SK-N-SH treated with all-trans-retinoic acid at 6 μM for 48 hours (cell line): Measurements from ENCODE around the gene BZW2.

ENCODE experiments used
- ATAC-seq: fragments of 200-7000 bp; cut with Tn5 transposase; 3 replicates; pipeline ENCODE4 v1.9.1; 2020; ENCODE audit warnings: mild to moderate bottlenecking, moderate library complexity
- CSDC2 ChIP-seq: fragments of 250-450 bp; sonication (Bioruptor Pico); IDR thresholded peaks from 2 replicates; pipeline ENCODE4 v1.5.0; 2020; ENCODE audit warnings: mild to moderate bottlenecking, moderate library complexity
- CSRNP3 ChIP-seq: fragments of 250-450 bp; sonication (Bioruptor Pico); IDR thresholded peaks from 2 replicates; pipeline ENCODE4 v1.5.1; 2021; ENCODE audit warnings: mild to moderate bottlenecking, moderate library complexity
- GLIS3 ChIP-seq: fragments of 250-450 bp; sonication (Bioruptor Pico); IDR thresholded peaks from 2 replicates; pipeline ENCODE4 v1.5.0; 2020; ENCODE audit warnings: mild to moderate bottlenecking, moderate library complexity
- OSR1 ChIP-seq: fragments of 250-450 bp; sonication (Bioruptor Pico); IDR thresholded peaks from 2 replicates; pipeline ENCODE4 v1.8.0; 2022; ENCODE audit warnings: moderate library complexity, mild to moderate bottlenecking, inconsistent platforms
- PPARA ChIP-seq: fragments of 250-450 bp; sonication (Bioruptor Pico); IDR thresholded peaks from 2 replicates; pipeline ENCODE4 v1.5.0; 2020; ENCODE audit warnings: mild to moderate bottlenecking, borderline replicate concordance
- SNAI2 ChIP-seq: fragments of 250-450 bp; sonication (Bioruptor Pico); IDR thresholded peaks from 2 replicates; pipeline ENCODE4 v1.5.0; 2020; ENCODE audit warnings: mild to moderate bottlenecking, moderate library complexity
- TCF4 ChIP-seq: fragments of 250-450 bp; sonication (Bioruptor Pico); IDR thresholded peaks from 2 replicates; pipeline ENCODE4 v1.8.0; 2021; ENCODE audit warnings: mild to moderate bottlenecking, moderate library complexity, borderline replicate concordance
- TOX ChIP-seq: fragments of 250-450 bp; sonication (Bioruptor Pico); IDR thresholded peaks from 2 replicates; pipeline ENCODE4 v1.8.0; 2021; ENCODE audit warnings: mild to moderate bottlenecking, moderate library complexity, borderline replicate concordance
- ZFP3 ChIP-seq: fragments of 250-450 bp; sonication (Bioruptor Pico); IDR thresholded peaks from 2 replicates; pipeline ENCODE4 v1.5.0; 2020; ENCODE audit warnings: mild to moderate bottlenecking, moderate library complexity
- ZFP30 ChIP-seq: fragments of 450-650 bp; formaldehyde crosslinking; IDR thresholded peaks from 2 replicates; pipeline ENCODE4 v1.5.0; 2022; ENCODE audit warnings: mild to moderate bottlenecking, moderate library complexity
- ZNF565 ChIP-seq: fragments of 450-650 bp; formaldehyde crosslinking; conservative IDR thresholded peaks from 2 replicates; pipeline ENCODE4 v1.5.0; 2020; ENCODE audit warnings: low read depth, mild to moderate bottlenecking, moderate library complexity
- ZNF70 ChIP-seq: fragments of 450-650 bp; formaldehyde crosslinking; IDR thresholded peaks from 2 replicates; pipeline ENCODE4 v1.5.0; 2020; ENCODE audit warnings: mild to moderate bottlenecking, moderate library complexity
- ZNF8 ChIP-seq: fragments of 450-650 bp; formaldehyde crosslinking; IDR thresholded peaks from 2 replicates; pipeline ENCODE4 v1.5.0; 2020; ENCODE audit warnings: mild to moderate bottlenecking, moderate library complexity
- TF ChIP-seq, protein P1 (sequence below): fragments of 250-450 bp; sonication (Bioruptor Pico); IDR thresholded peaks from 2 replicates; pipeline ENCODE4 v1.5.1; 2020; ENCODE audit warnings: low read depth, mild to moderate bottlenecking, moderate library complexity
- TF ChIP-seq, protein P2 (sequence below): fragments of 250-450 bp; sonication (Bioruptor Pico); IDR thresholded peaks from 2 replicates; pipeline ENCODE4 v1.8.0; 2021; ENCODE audit warnings: low read depth, mild to moderate bottlenecking, moderate library complexity, borderline replicate concordance
- TF ChIP-seq, protein P3 (sequence below): fragments of 250-450 bp; sonication (Bioruptor Pico); IDR thresholded peaks from 2 replicates; pipeline ENCODE4 v1.5.0; 2020; ENCODE audit warnings: mild to moderate bottlenecking, moderate library complexity

Gene BZW2

GRCh38 chr7:16645593-16646471, at the start of gene BZW2, which contains the start of gene ANKMY2:
BZW2 (plus strand) TSS chr7:16646181; CDS start chr7:16665444, 19,263 bp downstream.
ANKMY2 (minus strand) TSS chr7:16645754; CDS start chr7:16645573, 181 bp downstream.
- ATAC-seq = peak; percentile 93
- TF ChIP-seq TOX (CRISPR knock-in tag) (no peak), ZNF565 (CRISPR knock-in tag) (no peak), GLIS3 (CRISPR knock-in tag) (no peak), SNAI2 (CRISPR knock-in tag) (no peak), ZNF70 (CRISPR knock-in tag) (no peak), CSRNP3 (CRISPR knock-in tag) (no peak), OSR1 (CRISPR knock-in tag) (no peak), CSDC2 (no peak), ZNF8 (no peak), ZFP3 (0 out of 2 replicates have a peak, but pooled peaks have one; percentile 54)
- TF ChIP-seq, protein P1, sequence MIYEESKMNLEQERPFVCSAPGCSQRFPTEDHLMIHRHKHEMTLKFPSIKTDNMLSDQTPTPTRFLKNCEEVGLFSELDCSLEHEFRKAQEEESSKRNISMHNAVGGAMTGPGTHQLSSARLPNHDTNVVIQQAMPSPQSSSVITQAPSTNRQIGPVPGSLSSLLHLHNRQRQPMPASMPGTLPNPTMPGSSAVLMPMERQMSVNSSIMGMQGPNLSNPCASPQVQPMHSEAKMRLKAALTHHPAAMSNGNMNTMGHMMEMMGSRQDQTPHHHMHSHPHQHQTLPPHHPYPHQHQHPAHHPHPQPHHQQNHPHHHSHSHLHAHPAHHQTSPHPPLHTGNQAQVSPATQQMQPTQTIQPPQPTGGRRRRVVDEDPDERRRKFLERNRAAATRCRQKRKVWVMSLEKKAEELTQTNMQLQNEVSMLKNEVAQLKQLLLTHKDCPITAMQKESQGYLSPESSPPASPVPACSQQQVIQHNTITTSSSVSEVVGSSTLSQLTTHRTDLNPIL (CRISPR knock-in tag) = no peak
- TF ChIP-seq, protein P2, sequence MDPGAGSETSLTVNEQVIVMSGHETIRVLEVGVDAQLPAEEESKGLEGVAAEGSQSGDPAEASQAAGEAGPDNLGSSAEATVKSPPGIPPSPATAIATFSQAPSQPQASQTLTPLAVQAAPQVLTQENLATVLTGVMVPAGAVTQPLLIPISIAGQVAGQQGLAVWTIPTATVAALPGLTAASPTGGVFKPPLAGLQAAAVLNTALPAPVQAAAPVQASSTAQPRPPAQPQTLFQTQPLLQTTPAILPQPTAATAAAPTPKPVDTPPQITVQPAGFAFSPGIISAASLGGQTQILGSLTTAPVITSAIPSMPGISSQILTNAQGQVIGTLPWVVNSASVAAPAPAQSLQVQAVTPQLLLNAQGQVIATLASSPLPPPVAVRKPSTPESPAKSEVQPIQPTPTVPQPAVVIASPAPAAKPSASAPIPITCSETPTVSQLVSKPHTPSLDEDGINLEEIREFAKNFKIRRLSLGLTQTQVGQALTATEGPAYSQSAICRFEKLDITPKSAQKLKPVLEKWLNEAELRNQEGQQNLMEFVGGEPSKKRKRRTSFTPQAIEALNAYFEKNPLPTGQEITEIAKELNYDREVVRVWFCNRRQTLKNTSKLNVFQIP (CRISPR knock-in tag) = no peak
- TF ChIP-seq, protein P3, sequence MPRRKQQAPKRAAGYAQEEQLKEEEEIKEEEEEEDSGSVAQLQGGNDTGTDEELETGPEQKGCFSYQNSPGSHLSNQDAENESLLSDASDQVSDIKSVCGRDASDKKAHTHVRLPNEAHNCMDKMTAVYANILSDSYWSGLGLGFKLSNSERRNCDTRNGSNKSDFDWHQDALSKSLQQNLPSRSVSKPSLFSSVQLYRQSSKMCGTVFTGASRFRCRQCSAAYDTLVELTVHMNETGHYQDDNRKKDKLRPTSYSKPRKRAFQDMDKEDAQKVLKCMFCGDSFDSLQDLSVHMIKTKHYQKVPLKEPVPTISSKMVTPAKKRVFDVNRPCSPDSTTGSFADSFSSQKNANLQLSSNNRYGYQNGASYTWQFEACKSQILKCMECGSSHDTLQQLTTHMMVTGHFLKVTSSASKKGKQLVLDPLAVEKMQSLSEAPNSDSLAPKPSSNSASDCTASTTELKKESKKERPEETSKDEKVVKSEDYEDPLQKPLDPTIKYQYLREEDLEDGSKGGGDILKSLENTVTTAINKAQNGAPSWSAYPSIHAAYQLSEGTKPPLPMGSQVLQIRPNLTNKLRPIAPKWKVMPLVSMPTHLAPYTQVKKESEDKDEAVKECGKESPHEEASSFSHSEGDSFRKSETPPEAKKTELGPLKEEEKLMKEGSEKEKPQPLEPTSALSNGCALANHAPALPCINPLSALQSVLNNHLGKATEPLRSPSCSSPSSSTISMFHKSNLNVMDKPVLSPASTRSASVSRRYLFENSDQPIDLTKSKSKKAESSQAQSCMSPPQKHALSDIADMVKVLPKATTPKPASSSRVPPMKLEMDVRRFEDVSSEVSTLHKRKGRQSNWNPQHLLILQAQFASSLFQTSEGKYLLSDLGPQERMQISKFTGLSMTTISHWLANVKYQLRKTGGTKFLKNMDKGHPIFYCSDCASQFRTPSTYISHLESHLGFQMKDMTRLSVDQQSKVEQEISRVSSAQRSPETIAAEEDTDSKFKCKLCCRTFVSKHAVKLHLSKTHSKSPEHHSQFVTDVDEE (CRISPR knock-in tag) = 0 out of 2 replicates have a peak, but pooled peaks have one; percentile 62

- TF ChIP-seq SNAI2 (CRISPR knock-in tag) (no peak), ZNF565 (CRISPR knock-in tag) (no peak), CSDC2 (no peak), PPARA (no peak), CSRNP3 (CRISPR knock-in tag) (no peak), TCF4 (CRISPR knock-in tag) (no peak)
- no peak for ATAC-seq
Measured at GRCh38 chr7:16598015-16598414, 48.0 kb upstream of the BZW2 start.

DNA sequence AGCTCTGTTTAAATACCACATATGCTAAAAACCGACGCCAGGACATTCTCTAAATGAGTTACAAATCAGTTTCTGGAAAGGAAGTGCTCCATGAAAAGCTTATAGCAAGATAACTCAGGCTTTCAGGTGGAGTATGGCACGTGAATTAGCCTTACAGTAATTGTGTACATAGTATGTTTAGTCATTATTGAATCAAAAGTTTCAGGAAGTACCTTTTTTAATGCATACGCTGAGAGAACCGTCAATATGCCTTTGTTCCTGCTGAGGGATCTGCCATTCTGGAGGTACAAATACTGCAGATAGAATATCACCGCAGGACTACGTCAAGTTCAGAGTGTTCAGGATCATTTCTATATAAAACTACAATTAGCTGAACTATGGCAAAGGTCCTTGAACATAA, 46.1 kb upstream of the BZW2 start:
- ATAC-seq = no peak
- no peak for TF ChIP-seq ZNF8

- no peak for ATAC-seq
- no peak for TF ChIP-seq GLIS3 (CRISPR knock-in tag)
- no peak for TF ChIP-seq PPARA
- TF ChIP-seq ZNF8 = no peak
- TF ChIP-seq CSRNP3 (CRISPR knock-in tag) = no peak
- TF ChIP-seq ZFP30 = no peak
- no peak for TF ChIP-seq ZFP3
Measured at GRCh38 chr7:16603633-16604032, 42.3 kb upstream of the BZW2 start.
